Stimulated activated CD4-positive, alpha-beta T cell treated with anti-CD3 and anti-CD28 coated beads, Interleukin-1b, Interleukin-23, amount 100 ng/mL, for 4 hours (primary cell): ENCODE data around the gene HOXA1.
"Not testable (repeated sequence)": the region's sequence is repeated elsewhere in the genome, so short reads cannot be mapped to it uniquely, and the experiment has no call there.

Source experiments
- DNase-seq, 2 donors: peaks; one replicate each; pipeline ENCODE4 v3.0.0-alpha.2; 2020; ENCODE audit warnings: low read depth in 2 of 2

HOXA1 gene

GRCh38 chr7:27046854-27047549 lies 48.8 kb downstream of the HOXA1 start:
- DNase-seq: no peak

DNA sequence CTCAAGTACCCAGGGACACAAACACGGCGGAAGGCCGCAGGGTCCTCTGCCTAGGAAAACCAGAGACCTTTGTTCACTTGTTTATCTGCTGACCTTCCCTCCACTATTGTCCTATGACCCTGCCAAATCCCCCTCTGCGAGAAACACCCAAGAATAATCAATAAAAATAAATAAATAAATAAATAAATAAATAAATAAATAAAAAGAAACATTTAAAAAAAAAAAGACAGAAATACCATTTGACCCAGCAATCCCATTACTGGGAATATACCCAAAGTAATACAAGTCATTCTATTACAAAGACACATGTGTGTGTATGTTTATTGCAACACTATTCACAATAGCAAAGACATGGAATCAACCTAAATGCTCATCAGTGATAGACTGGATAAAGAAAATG lies 49.8 kb downstream of the HOXA1 start:
- not testable (repeated sequence) for DNase-seq

DNA sequence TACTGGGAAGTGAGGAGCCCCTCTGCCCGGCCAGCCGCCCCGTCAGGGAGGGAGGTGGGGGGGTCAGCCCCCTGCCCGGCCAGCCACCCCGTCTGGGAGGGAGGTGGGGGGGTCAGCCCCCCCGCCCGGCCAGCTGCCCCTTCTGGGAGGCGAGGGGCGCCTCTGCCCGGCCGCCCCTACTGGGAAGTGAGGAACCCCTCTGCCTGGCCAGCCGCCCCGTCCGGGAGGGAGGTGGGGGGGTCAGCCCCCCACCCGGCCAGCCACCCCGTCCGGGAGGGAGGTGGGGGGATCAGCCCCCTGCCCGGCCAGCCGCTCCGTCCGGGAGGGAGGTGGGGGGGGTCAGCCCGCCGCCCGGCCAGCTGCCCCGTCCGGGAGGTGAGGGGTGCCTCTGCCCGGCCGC lies 50.7 kb downstream of the HOXA1 start:
- not testable (repeated sequence) for DNase-seq
